ENCODE results near the gene TMEM236.

Gene TMEM236

DNA sequence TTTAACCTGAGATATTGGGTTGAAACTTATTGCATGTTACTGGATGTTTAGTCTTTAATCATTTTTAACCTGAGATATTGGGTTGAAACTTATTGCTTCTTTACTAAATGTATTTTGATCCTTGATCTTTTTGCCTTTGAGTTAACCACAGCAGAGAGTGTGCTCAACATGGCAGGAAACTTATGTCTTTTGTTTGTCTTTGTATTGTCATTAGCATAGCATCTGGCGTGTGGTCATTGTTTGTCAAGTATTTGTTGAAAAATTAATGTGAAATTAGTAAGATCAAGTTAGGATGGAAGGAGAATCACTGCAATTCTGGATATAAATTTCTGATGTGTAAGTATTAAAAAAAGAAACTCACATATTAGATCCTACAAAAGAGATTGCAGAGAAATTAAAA lies 65.3 kb downstream of the TMEM236 start:
- FAIRE-seq (no peak), DNase-seq (ENCODE audit: insufficient read length, low spot score) (no peak)

DNA sequence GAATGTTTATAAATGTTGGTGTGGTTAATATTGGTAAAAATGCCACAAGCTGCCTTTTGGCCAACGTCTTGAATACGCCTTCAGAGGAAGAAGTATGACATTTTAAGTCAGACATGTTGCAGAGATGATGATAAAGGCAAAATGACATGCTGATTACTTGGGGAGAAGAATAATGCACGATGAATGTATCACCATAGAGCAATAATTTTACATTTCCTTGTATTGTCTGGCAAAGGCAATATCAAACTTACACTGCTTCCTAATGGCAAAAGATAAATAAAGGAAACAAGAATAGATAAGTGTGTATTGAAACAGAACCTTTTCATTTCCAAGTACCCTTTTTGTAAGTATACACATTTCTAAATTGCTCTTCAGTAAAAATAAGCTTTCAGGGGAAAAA lies 65.8 kb downstream of the TMEM236 start:
- FAIRE-seq (no peak), DNase-seq (ENCODE audit: insufficient read length, low spot score) (no peak)

GRCh38 chr10:17819836-17820235 lies 67.8 kb downstream of the TMEM236 start:
- FAIRE-seq: no peak
- DNase-seq (ENCODE audit: insufficient read length, low spot score): no peak

GRCh38 chr10:17820943-17821342 lies 68.9 kb downstream of the TMEM236 start:
- DNase-seq (ENCODE audit: insufficient read length, low spot score) (no peak), FAIRE-seq (no peak)

DNA sequence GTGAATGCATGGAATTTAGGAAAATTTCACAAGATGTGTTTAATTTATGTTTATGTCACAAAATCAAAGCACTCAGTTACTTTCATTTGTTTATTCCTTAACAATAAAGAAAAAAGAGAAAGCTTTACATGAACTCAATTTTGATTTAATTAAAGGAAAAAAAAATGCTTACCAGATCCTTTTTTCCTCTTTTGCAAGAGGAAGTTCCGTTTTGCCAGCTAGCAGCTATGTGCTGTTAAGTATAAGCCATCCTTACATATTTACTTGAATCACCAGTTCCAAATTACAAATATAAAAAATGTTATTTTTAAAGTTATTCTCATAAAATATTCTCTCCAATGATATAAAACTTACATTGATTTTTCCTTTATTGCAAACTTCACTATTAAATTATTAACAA lies 69.9 kb downstream of the TMEM236 start:
- no peak for DNase-seq (ENCODE audit: insufficient read length, low spot score)
- FAIRE-seq: no peak

DNA sequence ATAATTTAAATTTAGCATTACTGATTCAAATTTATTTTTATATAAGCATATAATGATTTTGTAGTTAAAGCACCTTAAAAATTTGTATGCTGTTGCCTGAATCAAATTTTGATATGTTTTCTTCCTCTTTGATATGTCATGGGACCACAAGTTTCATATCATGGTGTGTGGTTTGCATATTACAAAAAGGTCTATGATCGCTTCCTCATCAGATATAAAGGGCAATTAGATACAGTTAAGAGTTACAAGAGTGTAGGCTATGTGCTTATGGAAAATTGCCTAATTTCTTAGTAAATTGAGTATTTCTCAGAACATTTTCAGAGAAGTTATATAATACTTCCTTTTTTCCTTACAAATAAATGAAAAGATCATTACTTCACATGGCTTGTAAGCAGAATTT lies 79.3 kb downstream of the TMEM236 start:
- FAIRE-seq (no peak), DNase-seq (ENCODE audit: insufficient read length, low spot score) (no peak)

DNA sequence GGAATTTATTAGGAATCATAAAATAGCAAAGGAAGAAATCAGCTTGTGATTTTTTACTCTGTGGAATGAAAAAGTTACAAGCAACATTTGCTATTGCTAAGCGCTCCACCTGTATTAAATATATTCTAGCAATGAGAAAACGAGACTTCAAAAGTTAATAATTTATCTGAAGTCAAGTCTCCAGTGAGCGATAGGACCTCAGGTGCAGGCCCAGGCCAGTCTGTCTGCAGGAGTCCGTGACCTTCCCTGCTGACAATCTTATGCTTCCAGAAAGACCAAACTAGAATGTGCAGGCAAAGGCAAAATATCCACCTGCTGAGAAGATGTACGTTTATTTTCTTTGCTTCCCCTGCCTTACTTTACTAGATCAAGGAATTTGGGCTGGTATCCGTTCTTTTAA lies 79.9 kb downstream of the TMEM236 start:
- no peak for FAIRE-seq
- no peak for DNase-seq (ENCODE audit: insufficient read length, low spot score)

DNA sequence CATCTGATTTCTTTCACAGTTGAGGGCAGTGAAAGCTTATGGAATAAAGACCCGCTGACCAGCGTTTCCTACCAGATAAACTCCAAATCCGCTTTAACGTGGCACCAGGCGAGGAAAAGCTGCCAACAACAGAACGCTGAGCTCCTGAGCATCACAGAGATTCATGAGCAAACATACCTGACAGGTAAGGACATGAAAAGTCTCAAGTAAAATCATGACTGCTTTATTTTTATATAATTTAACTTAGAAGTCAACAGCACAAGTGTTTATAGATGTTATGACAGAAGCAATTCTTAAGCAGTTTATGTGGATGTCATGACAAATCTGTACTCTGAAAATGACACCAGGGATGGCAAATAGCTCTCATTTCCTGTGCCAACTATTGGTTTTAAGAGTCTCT lies 81.7 kb downstream of the TMEM236 start:
- FAIRE-seq: no peak
- no peak for DNase-seq (ENCODE audit: insufficient read length, low spot score)

DNA sequence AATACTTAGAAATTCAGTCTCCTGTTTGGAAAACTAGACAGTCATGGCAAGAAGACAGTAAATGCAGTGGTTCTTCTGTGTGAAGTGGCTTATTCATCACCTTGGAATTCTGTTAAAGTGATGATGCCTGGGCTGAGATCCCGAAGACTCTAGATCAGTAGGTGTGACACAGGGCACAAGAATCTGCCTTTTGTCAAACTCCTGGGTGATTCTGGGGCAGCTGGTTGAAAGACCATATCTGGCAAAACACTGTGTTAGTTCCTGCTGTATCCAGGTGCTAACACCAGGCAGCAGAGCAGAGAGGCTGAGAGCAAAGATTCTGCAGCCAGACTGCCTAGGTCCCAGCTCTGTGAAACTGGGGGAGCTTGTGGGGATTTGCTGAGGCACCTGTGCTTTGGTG lies 83.7 kb downstream of the TMEM236 start:
- DNase-seq (ENCODE audit: insufficient read length, low spot score) (peak; percentile 76), FAIRE-seq (no peak)

DNA sequence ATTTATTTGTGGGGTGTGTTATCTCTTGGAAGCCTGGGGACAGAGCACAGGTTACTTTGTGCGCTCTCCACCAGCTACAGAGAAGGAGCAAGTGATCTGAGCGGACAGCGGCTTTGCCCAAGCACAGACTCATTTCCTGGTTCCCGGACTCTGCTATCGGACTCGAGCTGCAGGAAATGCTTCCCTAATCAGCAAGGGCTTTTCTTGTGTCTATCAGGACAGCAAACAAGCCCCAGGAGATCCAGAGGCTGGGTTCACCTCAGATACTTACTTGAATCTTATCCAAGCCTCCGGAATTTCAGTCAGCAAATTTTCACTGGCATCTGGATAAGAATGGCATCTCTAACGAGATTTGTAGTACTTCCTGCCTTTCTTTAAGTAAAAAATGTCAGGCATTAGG lies 84.9 kb downstream of the TMEM236 start:
- FAIRE-seq: no peak

DNA sequence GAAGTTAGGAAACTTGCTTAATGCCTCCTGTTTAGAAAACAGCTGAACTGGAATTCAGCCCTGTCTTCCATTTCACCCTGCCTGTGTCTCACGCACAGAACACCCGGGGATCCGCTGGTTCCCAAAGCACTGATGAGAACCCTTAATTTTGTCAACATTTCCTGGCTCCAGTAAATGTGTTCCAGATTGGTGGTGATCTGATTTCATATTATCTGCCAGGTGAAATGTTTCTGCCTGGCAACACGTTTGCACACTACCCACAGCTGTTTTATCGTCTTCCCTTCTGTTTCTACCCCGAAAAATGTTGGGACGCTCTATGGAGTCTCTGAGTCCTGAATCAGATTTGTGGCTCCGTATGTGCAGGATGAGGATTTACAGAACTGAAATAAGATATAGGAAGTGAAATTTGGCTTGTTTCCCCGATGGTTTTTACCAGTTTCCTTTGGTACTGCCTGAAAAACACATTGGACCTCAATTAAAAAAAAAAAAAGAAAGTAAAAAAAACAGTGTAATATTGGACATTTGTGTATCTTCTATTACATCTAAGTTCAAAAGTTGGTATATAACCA lies 86.2 kb downstream of the TMEM236 start:
- FAIRE-seq (no peak), DNase-seq (ENCODE audit: insufficient read length, low spot score) (no peak)

More for the DNA sequence above, 84.9 kb downstream of the TMEM236 start:
- DNase-seq (ENCODE audit: insufficient read length, low spot score): peak; percentile 42

DNA sequence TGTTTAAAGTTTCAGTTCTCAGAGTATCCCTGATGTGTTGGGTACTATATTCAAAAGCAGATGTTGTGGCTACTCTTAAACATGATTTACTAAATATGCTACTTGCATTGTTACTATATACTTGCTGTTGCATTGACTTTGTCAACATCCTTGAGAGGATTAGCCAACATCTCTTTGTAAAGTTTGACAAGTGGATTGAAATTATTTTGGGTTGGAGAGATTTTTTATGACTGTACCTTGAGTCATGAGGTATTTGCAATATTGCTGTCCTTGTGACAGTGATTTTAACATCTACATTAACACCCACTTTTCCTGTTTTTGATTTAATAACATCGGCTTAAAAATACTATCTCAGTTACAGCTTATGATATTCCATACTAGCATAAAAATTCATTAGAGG lies 89.0 kb downstream of the TMEM236 start:
- no peak for FAIRE-seq
- DNase-seq (ENCODE audit: insufficient read length, low spot score): no peak

DNA sequence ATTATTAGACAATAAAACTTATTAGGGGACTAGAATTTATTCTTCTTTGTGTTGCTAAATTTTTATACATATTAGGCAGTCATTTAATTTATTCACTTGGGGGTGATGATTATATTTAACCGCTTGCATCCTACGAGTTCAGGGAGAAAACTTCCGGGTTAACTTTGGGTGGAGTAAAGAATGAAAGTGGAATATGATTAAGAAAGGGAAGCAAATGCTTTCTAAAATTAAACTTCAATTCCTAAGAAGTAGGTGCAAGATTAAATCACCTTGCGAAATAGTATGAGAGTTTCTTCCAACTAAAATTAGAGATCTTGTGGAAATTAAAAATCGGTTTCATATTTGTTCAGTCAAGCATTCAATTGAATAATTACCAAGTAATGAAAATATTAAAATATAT lies 90.6 kb downstream of the TMEM236 start:
- DNase-seq (ENCODE audit: insufficient read length, low spot score): no peak
- FAIRE-seq: no peak

GRCh38 chr10:17847585-17848296 lies 95.7 kb downstream of the TMEM236 start:
- FAIRE-seq (no peak), DNase-seq (ENCODE audit: insufficient read length, low spot score) (no peak)

- DNase-seq (ENCODE audit: insufficient read length, low spot score): no peak
- no peak for FAIRE-seq
Observed at GRCh38 chr10:17848646-17849045, 96.6 kb downstream of the TMEM236 start.

Measured in HTR-8/SVneo (cell line).